ENCODE results near the gene RHBDL1. TPM values are rescaled to one million over a fixed set of nuclear protein-coding genes. Genes with fewer than 3 reads are reported as not detected.

RHBDL1 gene
- total and polyA plus RNA-seq, 9 of the 15 experiments (the other 6 are each of a cell fraction or from before 2014, with no cell fraction given) = 0.03 to 5.6 (median 1.3) TPM; not detected in 1

GRCh38 chr16:695355-696089 is 20.1 kb downstream of the RHBDL1 start (continued):
- TF ChIP-seq, protein P1, sequence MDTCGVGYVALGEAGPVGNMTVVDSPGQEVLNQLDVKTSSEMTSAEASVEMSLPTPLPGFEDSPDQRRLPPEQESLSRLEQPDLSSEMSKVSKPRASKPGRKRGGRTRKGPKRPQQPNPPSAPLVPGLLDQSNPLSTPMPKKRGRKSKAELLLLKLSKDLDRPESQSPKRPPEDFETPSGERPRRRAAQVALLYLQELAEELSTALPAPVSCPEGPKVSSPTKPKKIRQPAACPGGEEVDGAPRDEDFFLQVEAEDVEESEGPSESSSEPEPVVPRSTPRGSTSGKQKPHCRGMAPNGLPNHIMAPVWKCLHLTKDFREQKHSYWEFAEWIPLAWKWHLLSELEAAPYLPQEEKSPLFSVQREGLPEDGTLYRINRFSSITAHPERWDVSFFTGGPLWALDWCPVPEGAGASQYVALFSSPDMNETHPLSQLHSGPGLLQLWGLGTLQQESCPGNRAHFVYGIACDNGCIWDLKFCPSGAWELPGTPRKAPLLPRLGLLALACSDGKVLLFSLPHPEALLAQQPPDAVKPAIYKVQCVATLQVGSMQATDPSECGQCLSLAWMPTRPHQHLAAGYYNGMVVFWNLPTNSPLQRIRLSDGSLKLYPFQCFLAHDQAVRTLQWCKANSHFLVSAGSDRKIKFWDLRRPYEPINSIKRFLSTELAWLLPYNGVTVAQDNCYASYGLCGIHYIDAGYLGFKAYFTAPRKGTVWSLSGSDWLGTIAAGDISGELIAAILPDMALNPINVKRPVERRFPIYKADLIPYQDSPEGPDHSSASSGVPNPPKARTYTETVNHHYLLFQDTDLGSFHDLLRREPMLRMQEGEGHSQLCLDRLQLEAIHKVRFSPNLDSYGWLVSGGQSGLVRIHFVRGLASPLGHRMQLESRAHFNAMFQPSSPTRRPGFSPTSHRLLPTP (IDR thresholded peaks at IDR 0.05; ENCODE audit: borderline replicate concordance, extremely low read depth, insufficient read length) = no peak
- TF ChIP-seq MYC (IDR thresholded peaks at IDR 0.05; ENCODE audit: low read depth, low read length) (peak; percentile 63), MYC (CRISPR knock-in tag; IDR thresholded peaks at IDR 0.05; ENCODE audit: borderline replicate concordance, low read depth) (0 out of 2 replicates have a peak, but pooled peaks have one; percentile 56), THAP12 (CRISPR knock-in tag; IDR thresholded peaks at IDR 0.05) (peak; percentile 73), ZNF277 (CRISPR knock-in tag; IDR thresholded peaks at IDR 0.05; ENCODE audit: borderline replicate concordance) (no peak), CHD1 (IDR thresholded peaks at IDR 0.05; ENCODE audit: low read length) (no peak), MCM7 (IDR thresholded peaks at IDR 0.05) (no peak), ZFPM2 (CRISPR knock-in tag; IDR thresholded peaks at IDR 0.05) (no peak), ZNF586 (CRISPR knock-in tag; conservative IDR thresholded peaks at IDR 0.05) (no peak), HOXB6 (CRISPR knock-in tag; IDR thresholded peaks at IDR 0.05; ENCODE audit: borderline replicate concordance) (no peak), SMAD3 (CRISPR knock-in tag; conservative IDR thresholded peaks at IDR 0.05) (no peak), HDGF (IDR thresholded peaks at IDR 0.05) (no peak), BCL6 (CRISPR knock-in tag; IDR thresholded peaks at IDR 0.05) (no peak), GATA2 (CRISPR knock-in tag; IDR thresholded peaks at IDR 0.05) (no peak), TBL1XR1 (IDR thresholded peaks at IDR 0.05; ENCODE audit: low read length in 2 of 2) (no peak)
- TF ChIP-seq, protein P2, sequence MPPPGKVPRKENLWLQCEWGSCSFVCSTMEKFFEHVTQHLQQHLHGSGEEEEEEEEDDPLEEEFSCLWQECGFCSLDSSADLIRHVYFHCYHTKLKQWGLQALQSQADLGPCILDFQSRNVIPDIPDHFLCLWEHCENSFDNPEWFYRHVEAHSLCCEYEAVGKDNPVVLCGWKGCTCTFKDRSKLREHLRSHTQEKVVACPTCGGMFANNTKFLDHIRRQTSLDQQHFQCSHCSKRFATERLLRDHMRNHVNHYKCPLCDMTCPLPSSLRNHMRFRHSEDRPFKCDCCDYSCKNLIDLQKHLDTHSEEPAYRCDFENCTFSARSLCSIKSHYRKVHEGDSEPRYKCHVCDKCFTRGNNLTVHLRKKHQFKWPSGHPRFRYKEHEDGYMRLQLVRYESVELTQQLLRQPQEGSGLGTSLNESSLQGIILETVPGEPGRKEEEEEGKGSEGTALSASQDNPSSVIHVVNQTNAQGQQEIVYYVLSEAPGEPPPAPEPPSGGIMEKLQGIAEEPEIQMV (tag; conservative IDR thresholded peaks at IDR 0.05; ENCODE audit: low read depth) = no peak
- TF ChIP-seq, protein P3, sequence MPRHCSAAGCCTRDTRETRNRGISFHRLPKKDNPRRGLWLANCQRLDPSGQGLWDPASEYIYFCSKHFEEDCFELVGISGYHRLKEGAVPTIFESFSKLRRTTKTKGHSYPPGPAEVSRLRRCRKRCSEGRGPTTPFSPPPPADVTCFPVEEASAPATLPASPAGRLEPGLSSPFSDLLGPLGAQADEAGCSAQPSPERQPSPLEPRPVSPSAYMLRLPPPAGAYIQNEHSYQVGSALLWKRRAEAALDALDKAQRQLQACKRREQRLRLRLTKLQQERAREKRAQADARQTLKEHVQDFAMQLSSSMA (CRISPR knock-in tag; IDR thresholded peaks at IDR 0.05) = no peak

Measured in K562 (cell line).